Measurements from ENCODE around the gene MTRFR. TPM values are rescaled to one million over a fixed set of nuclear protein-coding genes. Genes with fewer than 3 reads are reported as not detected.

Gene MTRFR
- total RNA-seq, 1 experiment from 2014 or later = 21.0 TPM

- Mint-ChIP-seq H3K9me3 (ENCODE audit: unreplicated experiment) (no peaks in the 10 kb centered on the region), H3K27me3 (ENCODE audit: insufficient read depth, unreplicated experiment) (no peaks in the 10 kb centered on the region), H3K4me1 (ENCODE audit: low read depth, unreplicated experiment) (peaks cover 11% of the 10 kb centered on the region), H3K4me3 (ENCODE audit: unreplicated experiment) (no peak overlapping the region), H3K36me3 (ENCODE audit: insufficient read depth, unreplicated experiment) (peaks cover 60% of the 10 kb centered on the region), H3K27ac (ENCODE audit: unreplicated experiment) (no peak overlapping the region)
- DNase-seq = no peak
- no TSS peak for BruUV-seq (replicated peaks)
- TF ChIP-seq CTCF (IDR thresholded peaks at IDR 0.05; ENCODE audit: insufficient read depth in 1 of 2, low read depth in 1 of 2, low read length in 1 of 2, severe bottlenecking in 1 of 2, unreplicated experiment in 1 of 2) = no peak
- CTCF ChIA-PET = no interaction called here
- Histone ChIP-seq H3K9me3 (no peaks in the 10 kb centered on the region), H3K36me3 (ENCODE audit: control insufficient read depth, insufficient read depth, low read length) (no peaks in the 10 kb centered on the region; the same call in 1 of the 2 replicates), H3K27me3 (replicated peaks; ENCODE audit: control insufficient read depth, insufficient read depth, low read length) (no peaks in the 10 kb centered on the region), H3K4me3 (ENCODE audit: low read depth, low read length) (no peak overlapping the region), H3K4me1 (peaks cover 6% of the 10 kb centered on the region)
- POLR2A ChIA-PET = no interaction called here
- intact Hi-C loops (cut with micrococcal nuclease; ENCODE audit: unreplicated experiment) = no loop called here
These were observed 56.7 kb downstream of the MTRFR start for GRCh38 chr12:123289911-123290310.

- peak in 1 of 2 experiments; percentile 18 for DNase-seq
- intact Hi-C loops (cut with micrococcal nuclease; ENCODE audit: unreplicated experiment) = no loop called here
- H3K9me3 Mint-ChIP-seq (ENCODE audit: unreplicated experiment) = no peaks in the 10 kb centered on the region
- H3K27me3 Mint-ChIP-seq (ENCODE audit: insufficient read depth, unreplicated experiment) = no peaks in the 10 kb centered on the region
- ChIA-PET POLR2A (no interaction called here), CTCF (interaction anchor here (0.5 kb wide), 1 partner anchor 240 kb away, joined by 5 read pairs; no protein-coding TSS in a partner anchor)
- Histone ChIP-seq H3K4me1 (peaks cover 6% of the 10 kb centered on the region), H3K36me3 (ENCODE audit: control insufficient read depth, insufficient read depth, low read length) (peaks cover 3% of the 10 kb centered on the region; the same call in 1 of the 2 replicates), H3K9me3 (no peaks in the 10 kb centered on the region), H3K27me3 (replicated peaks; ENCODE audit: control insufficient read depth, insufficient read depth, low read length) (no peaks in the 10 kb centered on the region), H3K4me3 (ENCODE audit: low read depth, low read length) (no peak overlapping the region)
- peak overlapping the region; percentile 22 for H3K4me3 Mint-ChIP-seq (ENCODE audit: unreplicated experiment)
- H3K27ac Mint-ChIP-seq (ENCODE audit: unreplicated experiment) = peak overlapping the region; percentile 72
- no peak for TF ChIP-seq CTCF (IDR thresholded peaks at IDR 0.05; ENCODE audit: insufficient read depth in 1 of 2, low read depth in 1 of 2, low read length in 1 of 2, severe bottlenecking in 1 of 2, unreplicated experiment in 1 of 2)
- peaks cover 62% of the 10 kb centered on the region for H3K36me3 Mint-ChIP-seq (ENCODE audit: insufficient read depth, unreplicated experiment)
- peaks cover 11% of the 10 kb centered on the region for H3K4me1 Mint-ChIP-seq (ENCODE audit: low read depth, unreplicated experiment)
- no TSS peak for BruUV-seq (replicated peaks)
These were observed 60.0 kb downstream of the MTRFR start for GRCh38 chr12:123293178-123293760.

GRCh38 chr12:123305136-123305535 lies 71.9 kb downstream of the MTRFR start:
- Mint-ChIP-seq H3K4me3 (ENCODE audit: unreplicated experiment) (no peak overlapping the region), H3K27ac (ENCODE audit: unreplicated experiment) (no peak overlapping the region), H3K9me3 (ENCODE audit: unreplicated experiment) (no peaks in the 10 kb centered on the region), H3K36me3 (ENCODE audit: insufficient read depth, unreplicated experiment) (peaks cover 93% of the 10 kb centered on the region), H3K27me3 (ENCODE audit: insufficient read depth, unreplicated experiment) (no peaks in the 10 kb centered on the region), H3K4me1 (ENCODE audit: low read depth, unreplicated experiment) (no peaks in the 10 kb centered on the region)
- no peak for TF ChIP-seq CTCF (IDR thresholded peaks at IDR 0.05; ENCODE audit: insufficient read depth in 1 of 2, low read depth in 1 of 2, low read length in 1 of 2, severe bottlenecking in 1 of 2, unreplicated experiment in 1 of 2)
- ChIA-PET POLR2A (no interaction called here), CTCF (no interaction called here)
- intact Hi-C loops (cut with micrococcal nuclease; ENCODE audit: unreplicated experiment) = no loop called here
- Histone ChIP-seq H3K9me3 (no peaks in the 10 kb centered on the region), H3K4me1 (no peaks in the 10 kb centered on the region), H3K36me3 (ENCODE audit: control insufficient read depth, insufficient read depth, low read length) (peaks cover 2% of the 10 kb centered on the region), H3K27me3 (replicated peaks; ENCODE audit: control insufficient read depth, insufficient read depth, low read length) (no peaks in the 10 kb centered on the region), H3K4me3 (ENCODE audit: low read depth, low read length) (no peak overlapping the region)
- BruUV-seq (replicated peaks) = no TSS peak
- DNase-seq = no peak
